ENCODE measurements around the gene ELF1.
"Not testable (repeated sequence)": the region's sequence is repeated elsewhere in the genome, so short reads cannot be mapped to it uniquely, and the experiment has no call there.

Gene ELF1

GRCh38 chr13:41019011-41019487 is at the start of gene ELF1:
Gene ELF1 (minus strand): TSS chr13:41019316. CDS start chr13:40982054, 37,262 bp downstream.
- DNase-seq, result no peak

GRCh38 chr13:41065078-41065477 is 46.0 kb upstream of the ELF1 start:
- no peak for DNase-seq

- DNase-seq, result no peak
Observed at GRCh38 chr13:41064493-41064892, 45.4 kb upstream of the ELF1 start.

- no peak for DNase-seq
Observed at GRCh38 chr13:41061914-41062837, 43.1 kb upstream of the ELF1 start.

- peak; percentile 79 for DNase-seq
Observed at GRCh38 chr13:41061075-41061913, 42.2 kb upstream of the ELF1 start, which contains the start of gene WBP4. Gene WBP4 (plus strand): TSS chr13:41061509. CDS start chr13:41061674, 165 bp downstream.

GRCh38 chr13:41060724-41061074 is 41.6 kb upstream of the ELF1 start:
- peak; percentile 66 for DNase-seq

- DNase-seq, result peak; percentile 61
Observed at GRCh38 chr13:41060082-41060723, 41.1 kb upstream of the ELF1 start.

GRCh38 chr13:41059456-41060081 is 40.5 kb upstream of the ELF1 start:
- no peak for DNase-seq

GRCh38 chr13:41058295-41059070 is 39.4 kb upstream of the ELF1 start:
- no peak for DNase-seq

- no peak for DNase-seq
Observed at GRCh38 chr13:41056826-41057711, 38.0 kb upstream of the ELF1 start.

- DNase-seq, result no peak
Observed at GRCh38 chr13:41056194-41056593, 37.1 kb upstream of the ELF1 start.

- DNase-seq, result no peak
Observed at GRCh38 chr13:41054919-41055619, 36.0 kb upstream of the ELF1 start.

- DNase-seq, result no peak
Observed at GRCh38 chr13:41054212-41054877, 35.2 kb upstream of the ELF1 start.

- DNase-seq, result no peak
Observed at GRCh38 chr13:41053384-41053826, 34.3 kb upstream of the ELF1 start.

- DNase-seq, result no peak
Observed at GRCh38 chr13:41052441-41052840, 33.3 kb upstream of the ELF1 start.

GRCh38 chr13:41049480-41050440 is 30.6 kb upstream of the ELF1 start:
- DNase-seq, result no peak

- DNase-seq, result no peak
Observed at GRCh38 chr13:41048640-41049039, 29.5 kb upstream of the ELF1 start.

GRCh38 chr13:41042419-41042818 is 23.3 kb upstream of the ELF1 start:
- not testable (repeated sequence) for DNase-seq

Data from T1000 (cell line).